GM21786 (cell line): ENCODE measurements around the gene KIRREL3.

Experiments used
- ATAC-seq: cut with Tn5 transposase; IDR thresholded peaks from one replicate; pipeline ENCODE4 v1.9.1; 2021; ENCODE audit not compliant: unreplicated experiment

The KIRREL3 gene

DNA sequence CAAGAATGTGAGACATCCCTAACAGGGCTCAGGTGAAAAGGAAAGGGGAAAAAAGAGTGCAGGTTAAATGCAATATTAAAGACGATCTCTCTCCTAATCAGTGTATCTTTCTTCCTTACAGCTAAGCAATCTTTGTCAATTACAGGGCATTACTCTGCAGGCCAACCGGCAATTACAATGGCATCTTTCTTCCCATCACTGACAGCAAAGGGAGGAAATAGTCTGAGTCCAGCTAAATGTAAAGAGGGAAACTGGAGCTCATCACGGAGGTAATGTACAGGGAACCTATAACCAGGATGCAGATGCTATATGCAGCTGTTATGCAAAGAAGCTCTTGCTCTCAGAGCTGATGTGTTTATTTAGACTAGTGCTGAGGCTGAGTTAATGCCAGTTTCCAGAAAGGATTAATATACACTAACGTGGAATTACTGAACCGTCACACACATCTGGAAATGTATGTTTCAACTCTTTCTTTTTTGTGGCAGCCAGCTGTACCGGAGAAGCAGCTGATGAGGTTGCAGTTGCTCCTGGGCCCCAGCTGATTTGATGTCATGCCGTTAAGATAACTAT, 121.6 kb downstream of the KIRREL3 start:
- ATAC-seq = no peak

DNA sequence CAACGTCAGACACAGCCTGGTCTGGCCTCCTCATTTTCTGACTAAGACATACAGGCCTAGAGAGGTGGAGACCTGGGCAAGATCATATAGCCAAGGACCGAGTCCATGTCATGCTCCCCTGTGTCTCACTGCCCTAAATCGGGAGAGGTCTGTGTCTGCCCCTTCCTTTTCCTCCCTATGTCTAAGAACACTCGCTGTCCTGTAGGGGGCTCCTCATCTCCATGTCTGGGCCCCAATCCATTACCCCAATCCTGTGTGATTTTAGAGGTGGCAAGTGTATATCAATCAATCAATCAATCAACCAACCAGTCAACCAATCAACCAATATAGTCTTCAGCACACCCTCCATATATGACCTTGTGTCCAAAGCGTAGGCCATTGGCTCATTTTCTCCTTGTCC, 125.7 kb downstream of the KIRREL3 start:
- ATAC-seq = no peak

DNA sequence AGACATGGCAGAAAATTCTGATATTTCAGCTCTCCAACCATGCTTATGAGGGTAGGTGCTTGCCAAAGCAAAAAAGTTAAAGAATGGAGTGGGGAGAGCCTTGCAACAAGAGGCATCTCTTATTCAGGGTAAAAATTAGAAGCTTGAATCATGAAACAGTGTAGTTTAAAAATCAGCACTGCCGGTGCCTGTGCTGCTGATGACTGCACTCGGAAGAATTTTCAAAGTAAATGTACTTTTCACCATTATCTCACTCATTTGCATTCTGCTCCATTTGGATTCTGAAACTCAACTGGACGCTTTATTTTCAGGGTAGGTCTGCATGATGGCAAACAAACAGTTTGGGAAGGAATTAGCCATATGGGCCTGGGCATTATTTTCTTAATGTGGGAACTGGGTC, 126.3 kb downstream of the KIRREL3 start:
- no peak for ATAC-seq

DNA sequence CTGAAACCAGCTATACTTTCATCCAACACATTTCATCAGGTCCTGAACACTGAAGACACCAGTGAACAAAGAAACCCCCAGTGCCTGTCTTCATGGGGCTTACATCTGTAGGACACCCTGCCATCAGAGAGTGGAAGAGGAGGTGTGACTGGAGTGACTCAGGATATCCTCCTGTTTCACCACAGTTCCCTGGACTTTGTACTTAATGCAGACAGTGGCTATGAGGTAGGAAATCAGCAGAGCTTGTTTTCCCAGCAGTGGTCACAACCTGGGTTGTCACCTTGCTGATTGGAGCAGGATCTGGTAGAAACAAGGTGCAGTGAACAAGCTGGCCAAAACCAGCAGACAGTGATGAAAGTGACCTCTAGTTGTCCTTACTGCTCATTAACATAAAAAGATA, 128.8 kb downstream of the KIRREL3 start:
- ATAC-seq = no peak

DNA sequence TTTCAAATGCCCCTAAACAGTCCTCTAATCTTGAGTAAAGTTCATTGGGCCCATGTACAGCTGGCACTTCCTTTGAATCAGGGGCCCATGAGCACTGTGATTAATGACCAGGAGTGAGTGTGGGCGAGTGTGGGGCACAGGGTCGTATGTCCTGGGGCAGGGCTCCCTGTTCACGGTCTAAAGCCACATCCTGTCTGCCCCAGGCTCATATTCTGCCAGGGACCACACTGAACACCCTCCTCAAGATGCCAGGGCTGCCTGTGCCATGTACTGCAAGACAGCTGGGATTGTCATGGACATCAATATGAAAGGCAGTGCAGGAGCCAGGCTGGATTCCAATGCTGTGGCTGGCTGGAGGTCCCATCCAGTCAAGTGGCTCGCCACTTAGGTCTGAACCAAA, 130.5 kb downstream of the KIRREL3 start:
- ATAC-seq = no peak

DNA sequence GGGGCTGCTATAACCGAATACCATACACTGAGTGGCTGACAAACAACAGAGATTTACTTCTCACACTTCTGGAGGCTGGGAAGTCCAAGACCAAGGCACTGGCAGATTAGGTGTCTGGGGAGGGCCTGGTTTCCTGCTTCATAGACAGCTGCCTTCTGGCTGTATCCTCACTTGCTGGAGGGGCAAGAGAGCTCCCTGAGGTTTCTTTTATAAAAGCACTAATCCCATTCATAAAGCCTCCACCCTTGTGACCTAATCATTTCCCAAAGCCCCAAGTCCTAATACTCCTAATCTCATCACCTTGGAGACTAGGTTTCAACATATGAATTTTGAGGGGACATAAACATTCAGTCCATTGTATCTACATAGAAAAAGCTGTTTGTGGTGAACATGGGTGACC, 131.8 kb downstream of the KIRREL3 start:
- ATAC-seq = no peak

DNA sequence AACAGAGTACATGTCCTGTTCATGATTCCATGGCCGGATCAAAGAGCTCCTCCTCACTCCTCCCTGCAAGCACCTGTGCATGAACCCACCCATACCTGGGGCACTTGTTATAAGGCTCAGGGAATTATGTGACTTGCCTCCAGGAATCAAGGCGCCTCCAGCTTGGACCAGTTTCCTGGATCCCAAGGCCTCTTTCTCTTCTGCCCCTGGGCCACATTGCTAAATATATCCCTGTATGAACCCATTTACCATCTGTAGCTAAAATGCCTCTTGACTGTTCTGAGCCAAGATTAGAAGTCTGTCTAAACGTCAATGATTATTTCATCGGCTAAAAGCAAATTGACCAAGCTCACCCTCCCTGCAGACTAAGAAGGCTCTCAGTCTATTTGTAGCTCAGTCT, 135.6 kb downstream of the KIRREL3 start:
- ATAC-seq = no peak

DNA sequence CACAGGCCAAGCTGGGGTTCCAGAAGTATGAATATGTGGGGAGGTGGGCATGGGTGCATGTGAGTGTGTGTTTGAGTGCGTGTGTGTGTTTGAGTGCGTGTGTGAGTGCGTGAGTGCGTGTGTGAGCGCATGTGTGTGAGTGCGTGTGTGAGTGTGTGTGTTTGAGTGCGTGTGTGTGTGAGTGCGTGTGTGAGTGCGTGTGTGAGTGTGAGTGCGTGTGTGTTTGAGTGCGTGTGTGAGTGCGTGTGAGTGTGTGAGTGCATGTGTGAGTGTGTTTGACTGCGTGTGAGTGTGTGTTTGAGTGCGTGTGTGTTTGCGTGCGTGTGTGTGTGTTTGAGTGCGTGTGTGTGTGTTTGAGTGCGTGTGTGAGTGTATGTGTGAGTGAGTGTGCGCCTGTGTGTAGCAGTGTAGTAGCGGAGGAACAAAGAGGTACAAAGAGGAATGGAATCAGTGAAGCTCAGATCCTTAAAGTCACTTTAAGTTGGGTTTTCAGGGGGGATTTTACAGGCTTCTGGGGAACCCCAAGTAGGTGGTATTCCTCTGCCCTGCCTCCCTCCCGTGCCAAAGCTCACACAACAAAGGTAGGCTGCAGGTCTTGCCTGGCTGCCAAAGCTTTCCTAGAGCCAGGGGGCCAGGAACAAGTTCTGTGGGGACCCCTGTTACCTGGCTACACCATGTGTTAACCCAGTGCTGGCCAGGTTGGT, 137.1 kb downstream of the KIRREL3 start:
- no peak for ATAC-seq

DNA sequence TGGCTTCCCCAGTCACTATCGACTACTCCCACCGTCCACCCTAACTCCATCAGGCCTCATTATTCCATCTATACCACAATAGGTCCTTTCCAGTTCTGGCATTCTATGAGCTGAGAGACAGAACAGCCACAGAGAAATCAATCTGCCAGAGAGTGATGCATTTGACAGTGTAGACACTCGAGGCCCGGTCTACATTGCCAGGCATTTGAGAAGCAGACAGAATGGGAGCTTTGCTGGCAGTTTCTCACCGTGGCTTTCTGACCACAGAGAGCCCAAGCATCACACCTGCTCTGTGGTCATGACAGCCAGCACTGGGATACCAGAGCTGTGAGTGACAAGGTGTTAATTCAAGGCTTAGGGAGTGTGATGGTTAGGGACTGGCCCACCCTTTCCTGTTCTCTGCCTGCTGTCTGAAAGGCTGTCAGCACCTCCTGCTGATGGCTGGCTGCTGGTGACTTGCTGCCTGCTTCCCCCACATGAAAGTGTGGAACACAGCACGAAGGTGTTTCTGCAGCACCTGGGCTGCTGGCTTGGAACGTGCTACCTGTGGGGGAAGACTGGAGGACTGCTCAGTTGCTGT, 137.8 kb downstream of the KIRREL3 start:
- ATAC-seq = no peak

DNA sequence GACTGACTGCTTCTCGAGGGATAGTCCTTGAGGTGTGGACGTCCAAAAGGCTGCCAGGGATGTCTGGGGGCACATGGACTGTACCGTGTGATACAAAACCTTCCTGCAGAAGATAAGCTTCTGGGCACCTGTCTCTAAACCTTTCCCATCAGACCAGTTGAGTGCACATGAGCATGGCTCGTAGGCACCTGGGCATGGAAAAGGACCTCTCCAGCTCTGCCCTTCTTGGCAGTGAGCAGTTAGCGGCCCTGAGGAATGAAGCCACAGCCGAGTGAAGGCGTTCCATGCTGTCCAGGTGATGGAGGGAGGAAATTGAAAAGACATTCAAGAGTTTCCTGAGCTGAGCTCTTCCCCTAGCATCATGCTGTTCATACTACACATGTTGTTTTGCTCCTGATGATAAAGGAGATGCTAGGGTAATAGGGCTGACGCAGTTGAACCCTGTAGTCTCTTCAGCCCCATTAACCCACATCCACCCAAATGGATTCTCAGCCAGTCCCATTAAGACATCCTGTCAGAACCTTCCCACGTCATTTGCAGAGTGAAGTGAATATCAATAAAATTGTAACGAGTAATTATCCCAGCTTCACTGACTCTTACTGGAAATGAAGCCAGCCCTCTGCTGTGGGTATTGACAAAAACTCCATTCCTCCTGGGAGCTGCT, 138.6 kb downstream of the KIRREL3 start:
- no peak for ATAC-seq

DNA sequence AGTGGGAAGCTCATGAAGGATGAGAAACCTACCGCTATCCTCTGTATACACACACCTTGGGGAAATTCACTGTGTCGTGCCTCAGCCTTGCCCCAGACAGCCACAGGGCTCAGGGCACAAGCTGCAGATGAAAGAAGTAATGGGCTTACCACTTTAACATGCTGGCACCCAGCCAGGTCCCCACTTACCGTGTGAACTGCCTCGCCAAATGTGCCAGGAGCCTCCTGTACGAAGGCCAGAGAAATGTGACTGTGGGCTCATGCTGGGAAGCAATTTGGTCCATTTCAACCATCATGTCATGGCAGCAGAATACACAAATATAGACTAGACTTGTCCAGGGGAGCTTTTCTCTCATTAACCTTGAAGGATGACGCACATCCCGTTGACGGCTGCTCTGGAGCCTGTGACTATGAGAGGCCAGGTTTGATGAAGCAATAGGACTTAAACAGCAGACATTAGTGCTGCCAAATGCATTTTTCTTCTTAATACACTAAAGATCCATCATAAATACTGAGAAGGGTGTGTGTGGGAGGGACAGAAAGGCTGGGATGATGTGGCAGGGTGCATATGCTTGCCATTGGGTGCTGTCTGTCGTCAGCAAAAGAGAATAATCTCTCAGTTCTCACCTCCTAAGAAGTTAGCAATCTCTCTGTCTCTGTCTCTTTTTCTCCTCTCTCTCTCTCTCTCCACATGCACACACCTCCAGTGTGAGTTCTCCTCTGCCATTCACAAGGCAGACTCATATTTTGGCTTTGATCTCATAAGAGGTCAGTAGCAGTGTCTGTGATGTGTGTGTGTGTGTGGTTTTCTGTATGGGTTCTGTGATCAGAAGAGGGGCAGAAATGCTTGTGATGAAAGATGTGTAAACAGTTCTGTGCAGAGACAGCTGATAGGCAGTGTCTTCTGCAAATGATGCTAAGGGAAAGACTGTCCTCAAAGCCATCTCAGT, 142.4 kb downstream of the KIRREL3 start:
- no peak for ATAC-seq

DNA sequence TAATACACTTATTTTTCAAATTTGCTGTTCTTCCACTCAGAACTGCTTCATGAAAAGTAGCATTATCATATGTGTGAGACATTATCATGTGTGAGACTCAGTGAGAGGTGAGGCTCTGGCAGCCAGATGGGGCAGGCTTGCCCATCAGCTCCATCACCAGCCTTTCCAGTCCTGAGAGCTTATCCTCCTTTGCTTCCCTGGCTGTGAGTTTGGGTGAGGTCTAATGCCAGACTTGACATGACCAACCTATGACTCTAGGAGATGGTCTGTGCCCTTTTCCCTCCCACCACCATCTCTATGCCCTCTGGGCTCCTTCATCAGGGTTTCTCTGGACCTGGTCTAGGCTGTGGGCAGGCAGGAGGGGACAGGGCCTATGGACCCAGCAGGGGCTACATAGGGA, 145.0 kb downstream of the KIRREL3 start:
- ATAC-seq = no peak

DNA sequence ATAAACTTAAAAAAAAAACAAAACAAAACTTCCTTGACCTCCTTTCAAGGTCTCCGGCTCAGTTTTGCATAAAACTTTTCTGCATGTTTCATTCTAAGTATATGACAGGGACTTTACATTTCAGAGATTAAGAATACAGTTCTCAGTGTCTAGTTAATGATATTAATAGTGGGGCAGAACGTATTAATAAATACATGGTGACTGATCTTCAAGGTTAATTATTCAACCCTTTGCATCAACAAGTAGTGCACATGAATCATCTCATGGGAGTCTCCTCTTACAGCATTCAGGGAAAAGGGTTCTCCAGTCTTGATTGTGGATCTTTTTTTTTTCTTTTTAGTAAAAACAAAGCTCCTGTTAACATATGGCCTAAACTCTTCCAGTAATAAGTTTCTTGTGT, 146.8 kb downstream of the KIRREL3 start:
- ATAC-seq = no peak

DNA sequence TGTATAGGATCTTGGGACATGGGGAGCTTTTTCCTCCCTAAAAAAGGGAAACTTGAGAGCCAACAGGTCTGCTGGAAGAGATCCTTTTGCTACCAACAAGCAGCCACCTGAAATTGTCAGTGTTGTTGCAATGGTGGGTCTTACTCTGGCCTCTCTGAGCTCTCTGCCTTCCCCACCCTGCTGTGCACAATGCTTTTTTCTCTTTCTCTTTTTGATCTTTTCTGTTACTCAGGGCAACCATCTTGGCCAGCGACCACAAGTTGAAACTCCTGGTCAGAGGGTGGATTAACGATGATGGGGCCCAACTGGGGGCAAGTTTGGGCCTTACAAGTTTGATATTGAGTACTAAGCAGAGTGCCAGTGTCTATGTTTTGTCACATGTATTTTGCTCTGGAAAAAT, 155.8 kb downstream of the KIRREL3 start:
- ATAC-seq = no peak

DNA sequence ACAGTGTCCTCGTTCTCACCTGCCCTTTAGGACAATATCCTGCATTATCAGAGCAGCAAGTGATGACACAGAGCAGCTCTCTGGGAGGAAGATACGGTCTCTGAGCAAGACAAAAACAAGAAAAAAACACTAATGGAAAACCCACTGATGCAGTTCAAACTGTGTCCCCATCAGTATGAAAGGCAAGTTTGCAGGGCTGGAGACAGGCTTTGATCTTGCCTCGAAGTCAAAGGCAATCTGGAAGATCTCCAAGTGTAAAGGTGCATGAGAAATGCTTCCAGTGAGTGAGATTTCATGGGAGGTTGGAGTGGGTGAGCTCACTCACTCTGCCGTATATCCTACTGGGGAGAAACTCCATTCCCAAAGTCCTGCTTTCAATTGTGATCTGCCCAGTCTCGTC, 157.5 kb downstream of the KIRREL3 start:
- no peak for ATAC-seq

DNA sequence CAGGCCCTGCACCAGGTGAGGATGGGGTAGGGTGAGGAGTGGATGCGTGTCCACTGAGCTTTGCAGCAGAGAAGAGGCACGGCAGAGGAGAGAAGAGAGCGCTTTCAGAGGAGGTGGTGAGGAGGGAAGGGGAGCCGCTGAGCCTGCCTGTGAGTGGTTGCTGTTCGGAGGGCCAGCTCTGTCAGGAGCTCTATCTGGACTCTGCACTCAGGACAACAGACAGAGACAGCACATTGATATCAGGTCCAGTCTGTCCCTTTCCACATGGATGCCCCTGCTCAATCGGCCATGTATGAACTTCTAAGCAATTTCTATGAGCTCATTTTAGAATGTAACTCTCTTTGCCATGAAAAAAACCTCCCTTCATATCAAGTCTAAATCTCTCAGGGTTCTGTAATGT, 158.6 kb downstream of the KIRREL3 start:
- no peak for ATAC-seq

DNA sequence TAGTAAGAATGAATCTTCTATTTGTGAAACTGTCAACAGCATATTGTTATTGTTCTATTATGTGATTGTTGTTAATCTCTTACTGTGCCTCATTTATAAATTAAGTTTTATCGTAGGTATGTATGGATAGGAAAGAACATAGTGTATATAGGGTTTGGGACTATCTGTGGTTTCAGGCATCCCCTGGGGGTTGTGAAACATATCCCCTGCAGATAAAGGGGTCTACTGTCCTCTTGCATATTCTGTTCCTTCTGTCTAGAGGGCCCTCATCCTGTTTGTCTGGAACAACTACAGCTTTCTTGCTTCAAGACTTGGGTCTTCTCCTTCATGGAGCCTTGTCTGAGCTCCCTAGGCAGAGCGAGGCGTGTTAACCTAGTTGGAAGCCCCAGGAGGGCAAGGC, 159.6 kb downstream of the KIRREL3 start:
- no peak for ATAC-seq

DNA sequence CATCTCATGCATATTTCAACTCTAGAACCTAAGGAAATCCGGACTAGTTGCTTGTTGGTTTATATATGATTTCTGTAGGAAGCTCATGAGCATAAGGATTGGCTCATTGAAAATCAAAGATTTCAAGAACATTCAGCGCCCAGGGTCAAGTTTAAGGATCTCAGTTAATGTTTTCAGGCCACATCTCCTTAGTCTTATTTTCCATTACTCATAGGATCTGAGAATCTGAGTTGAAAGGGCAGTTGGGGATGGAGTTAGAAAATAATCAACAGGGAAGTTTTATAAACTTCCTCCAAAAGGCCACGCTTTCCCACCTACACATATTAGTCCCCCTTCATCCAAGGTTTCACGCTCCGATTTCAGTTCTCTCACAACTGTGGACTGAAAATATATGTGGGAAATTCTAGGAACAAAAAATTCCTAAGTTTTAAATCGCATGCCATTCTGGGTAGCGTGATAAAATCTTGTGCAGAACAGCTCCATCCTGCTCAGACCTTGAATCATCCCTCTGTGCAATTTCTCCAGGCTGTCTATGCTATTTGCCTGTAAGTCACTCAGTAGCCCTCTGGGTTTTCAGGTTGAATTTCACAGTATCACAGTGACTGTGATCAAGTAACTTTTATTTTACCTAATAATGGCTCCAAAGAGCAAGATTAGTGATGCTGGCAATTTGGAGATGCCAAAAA, 160.2 kb downstream of the KIRREL3 start:
- no peak for ATAC-seq

DNA sequence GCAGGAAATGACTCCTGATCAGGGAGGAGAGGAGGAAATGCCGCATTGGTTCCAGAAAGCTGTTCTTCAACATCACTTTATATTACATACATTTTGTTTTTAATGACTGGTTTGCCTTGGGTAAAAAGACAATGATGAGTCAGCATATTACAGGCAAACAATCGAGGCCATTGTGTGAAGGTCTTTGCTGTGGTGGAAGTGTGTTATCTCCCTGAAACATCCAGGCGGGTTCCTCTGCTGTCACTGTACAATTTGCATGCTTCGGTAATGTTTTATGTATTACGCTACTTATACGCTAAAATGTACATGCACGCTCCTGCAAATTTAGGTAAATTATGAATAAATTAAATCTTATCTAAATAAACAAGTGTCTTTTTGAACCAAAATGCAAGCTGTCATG, 161.1 kb downstream of the KIRREL3 start:
- ATAC-seq = no peak

DNA sequence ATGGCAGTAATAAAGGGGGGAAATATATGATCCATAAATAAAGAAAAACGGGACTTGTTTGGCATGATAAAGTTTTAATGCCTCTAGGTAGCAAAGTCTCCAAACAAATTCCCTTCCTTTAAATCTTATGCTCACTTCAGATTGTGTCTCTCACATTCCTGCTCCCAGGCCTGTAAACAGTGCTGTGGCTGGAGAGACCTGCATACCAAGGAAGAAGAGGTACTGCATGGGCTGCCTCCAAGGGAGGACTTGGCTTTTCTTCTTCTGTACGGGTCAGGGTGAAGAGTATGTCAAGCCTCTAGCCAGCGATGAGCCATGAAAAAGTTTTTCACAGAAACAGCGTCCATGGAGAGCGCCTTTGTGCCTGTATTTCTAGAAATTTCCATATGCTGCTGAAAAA, 161.8 kb downstream of the KIRREL3 start:
- ATAC-seq = no peak

DNA sequence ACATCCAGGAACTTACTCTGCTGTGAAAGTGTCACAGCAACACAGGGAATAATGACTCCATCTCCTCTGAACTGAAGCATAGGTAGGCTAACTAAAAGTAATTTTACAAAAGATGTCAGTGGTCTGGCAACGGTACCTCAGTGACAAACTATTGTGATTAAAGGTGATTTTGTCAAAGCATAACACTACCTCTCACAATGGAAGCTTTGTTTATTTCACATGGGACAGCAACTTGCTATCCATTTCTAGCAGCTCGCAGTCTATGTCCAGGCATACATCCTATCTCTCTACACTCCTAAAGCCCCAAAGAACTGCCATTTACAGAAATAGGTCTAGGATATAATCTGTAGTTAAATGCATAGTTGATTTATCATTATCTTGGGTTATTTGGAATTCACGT, 163.0 kb downstream of the KIRREL3 start:
- no peak for ATAC-seq
